H1 (cell line): ENCODE data around the gene IQCH.

Experiments used
- ASH2L ChIP-seq: fragments of 200-600, 300-600 bp; sonication (generic); IDR thresholded peaks from one replicate; pipeline ENCODE4 v1.7.1; 2017; ENCODE audit warnings: low read length
- EP300 ChIP-seq, 2 experiments: IDR thresholded peaks; 1 replicate in 1 of 2; 2 replicates in 1 of 2; pipeline ENCODE4 v1.6.1; 2011 to 2012; ENCODE audit warnings: low read depth in 2 of 2, low read length in 2 of 2, mild to moderate bottlenecking in 2 of 2, borderline replicate concordance in 1 of 2, inconsistent platforms in 1 of 2, moderate library complexity in 1 of 2
- MAFK ChIP-seq: IDR thresholded peaks from 2 replicates; pipeline ENCODE4 v1.6.1; 2012; ENCODE audit warnings: low read depth, mild to moderate bottlenecking, improper control_type of control experiment, low read length
- RAD21 ChIP-seq, 2 experiments: IDR thresholded peaks in 1 of 2; conservative IDR thresholded peaks in 1 of 2; 2 replicates each; pipeline ENCODE4 v1.6.1; 2011; ENCODE audit warnings: low read depth in 2 of 2, low read length in 2 of 2, improper control_type of control experiment in 1 of 2, inconsistent platforms in 1 of 2, mild to moderate bottlenecking in 1 of 2, moderate library complexity in 1 of 2
- TF ChIP-seq, protein P1 (sequence below), 3 experiments: IDR thresholded peaks; 1 replicate in 2 of 3; 2 replicates in 1 of 3; pipeline versions ENCODE4 v1.5.1 to v1.6.1; 2011; ENCODE audit warnings: low read length in 3 of 3, mild to moderate bottlenecking in 3 of 3, inconsistent platforms in 2 of 3, low read depth in 1 of 3, moderate library complexity in 1 of 3; ENCODE audit not compliant: insufficient read depth in 1 of 3; ENCODE audit errors: control extremely low read depth in 1 of 3

DNA sequence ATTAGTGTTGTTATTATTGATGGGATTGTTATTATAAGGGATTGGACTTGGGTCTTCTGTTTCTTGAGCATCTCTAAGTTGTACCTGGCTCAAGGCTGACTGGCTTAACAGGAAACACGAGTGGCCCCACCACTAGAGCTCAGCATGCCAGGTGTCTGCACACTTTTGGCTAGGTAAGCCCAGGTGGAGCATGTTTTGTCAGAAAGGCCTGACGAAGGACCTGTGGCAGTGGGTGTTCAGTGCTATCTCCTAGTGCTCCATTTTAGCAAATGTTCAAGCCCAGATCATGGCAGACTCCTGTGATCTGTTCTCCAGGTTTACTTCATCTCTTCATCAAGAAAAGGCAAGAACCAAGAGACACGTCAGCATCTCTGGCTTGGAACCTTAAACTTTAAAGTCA is 291.3 kb downstream of the IQCH start:
- TF ChIP-seq, protein P1, sequence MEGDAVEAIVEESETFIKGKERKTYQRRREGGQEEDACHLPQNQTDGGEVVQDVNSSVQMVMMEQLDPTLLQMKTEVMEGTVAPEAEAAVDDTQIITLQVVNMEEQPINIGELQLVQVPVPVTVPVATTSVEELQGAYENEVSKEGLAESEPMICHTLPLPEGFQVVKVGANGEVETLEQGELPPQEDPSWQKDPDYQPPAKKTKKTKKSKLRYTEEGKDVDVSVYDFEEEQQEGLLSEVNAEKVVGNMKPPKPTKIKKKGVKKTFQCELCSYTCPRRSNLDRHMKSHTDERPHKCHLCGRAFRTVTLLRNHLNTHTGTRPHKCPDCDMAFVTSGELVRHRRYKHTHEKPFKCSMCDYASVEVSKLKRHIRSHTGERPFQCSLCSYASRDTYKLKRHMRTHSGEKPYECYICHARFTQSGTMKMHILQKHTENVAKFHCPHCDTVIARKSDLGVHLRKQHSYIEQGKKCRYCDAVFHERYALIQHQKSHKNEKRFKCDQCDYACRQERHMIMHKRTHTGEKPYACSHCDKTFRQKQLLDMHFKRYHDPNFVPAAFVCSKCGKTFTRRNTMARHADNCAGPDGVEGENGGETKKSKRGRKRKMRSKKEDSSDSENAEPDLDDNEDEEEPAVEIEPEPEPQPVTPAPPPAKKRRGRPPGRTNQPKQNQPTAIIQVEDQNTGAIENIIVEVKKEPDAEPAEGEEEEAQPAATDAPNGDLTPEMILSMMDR (IDR thresholded peaks at IDR 0.05; ENCODE audit: control extremely low read depth in 1 of 3, insufficient read depth in 1 of 3, low read depth in 1 of 3, low read length in 3 of 3) = no peak
- TF ChIP-seq ASH2L = no peak
- TF ChIP-seq MAFK = no peak
- no peak for TF ChIP-seq RAD21 (IDR thresholded peaks at IDR 0.05 in 1 of 2, conservative IDR thresholded peaks at IDR 0.05 in 1 of 2; ENCODE audit: low read depth in 2 of 2, low read length in 2 of 2)
- no peak for TF ChIP-seq EP300 (IDR thresholded peaks at IDR 0.05; ENCODE audit: borderline replicate concordance in 1 of 2, low read depth in 2 of 2, low read length in 2 of 2)
